Stomach (tissue), 9 donors: ENCODE measurements around the gene GNA15. TPM values are rescaled to one million over a fixed set of nuclear protein-coding genes. Genes with fewer than 3 reads are reported as not detected.

Experiments
- DNase-seq, 2 donors: peaks; one replicate each; pipeline versions ENCODE4 v3.0.0 to v3.0.0-alpha.2; 2013 to 2019
- H3K27ac ChIP-seq, 5 donors: fragments of 200-600 bp in 4 of 5; sonication (generic) in 4 of 5; one replicate each; pipeline ENCODE4 v1.5.1; 2013 to 2019; ENCODE audit warnings: mild to moderate bottlenecking in 1 of 5, moderate library complexity in 1 of 5
- H3K27me3 ChIP-seq, 3 donors: fragments of 200-600 bp; sonication (generic); one replicate each; pipeline ENCODE4 v1.5.1; 2017 to 2019; ENCODE audit warnings: mixed run types in 1 of 3
- H3K36me3 ChIP-seq, 4 donors: fragments of 200-600 bp; sonication (generic); 1 replicate in 3 of 4; 2 replicates in 1 of 4; pipeline ENCODE4 v1.5.1; 2016 to 2019
- H3K4me1 ChIP-seq, 4 donors: fragments of 200-600 bp; sonication (generic); one replicate each; pipeline ENCODE4 v1.5.1; 2016 to 2019
- H3K4me3 ChIP-seq, 4 donors: fragments of 200-600 bp; sonication (generic) in 3 of 4; one replicate each; pipeline ENCODE4 v1.5.1; 2016 to 2019; ENCODE audit warnings: mild to moderate bottlenecking in 1 of 4
- H3K9me3 ChIP-seq, 4 donors: fragments of 200-600 bp; sonication (generic); one replicate each; pipeline ENCODE4 v1.5.1; 2016 to 2019
- CTCF ChIP-seq, 7 experiments: fragments of 450-650 bp in 4 of 7; fragments of 200-600 bp in 3 of 7; sonication (generic) in 3 of 7; IDR thresholded peaks; one replicate each; pipeline ENCODE4 v1.5.1; 2016 to 2019; ENCODE audit warnings: antibody characterized with exemption in 7 of 7, control low read depth in 2 of 7, mild to moderate bottlenecking in 1 of 7
- EP300 ChIP-seq: sonication (generic); formaldehyde crosslinking; IDR thresholded peaks from one replicate; pipeline ENCODE4 v1.6.1; 2017; ENCODE audit warnings: antibody characterized with exemption
- POLR2A ChIP-seq, 4 donors: fragments of 450-650 bp; IDR thresholded peaks; one replicate each; pipeline ENCODE4 v1.6.1; 2016; ENCODE audit warnings: antibody characterized with exemption in 4 of 4, control low read depth in 2 of 4, mild to moderate bottlenecking in 1 of 4, moderate library complexity in 1 of 4
- POLR2AphosphoS5 ChIP-seq, 3 donors: sonication (generic); formaldehyde crosslinking; IDR thresholded peaks; one replicate each; pipeline ENCODE4 v1.6.1; 2016; ENCODE audit warnings: antibody characterized with exemption in 3 of 3
- WGBS, 5 donors: extraction: QIAGEN DNeasy Blood & Tissue Kit in 3 of 5; methylation state at CpG; one replicate each; pipeline versions ENCODE4 v1.1.5 to v1.1.7; 2013 to 2018; 5-methylcytosine and 5-hydroxymethylcytosine counted together
- intact Hi-C: fragments of 100-400 bp; cut with DNase I; formaldehyde crosslinking; loops from one replicate; pipeline ENCODE4 v1.15.1; 2023; ENCODE audit warnings: low total_unique reads
- polyA plus RNA-seq, 3 donors: library from polyadenylated mRNA; stranded (reverse); fragments of 200-250 nt; gene quantifications; one replicate each; pipeline ENCODE4 v1.2.3, GENCODE V29; 2013
- total RNA-seq, 5 donors: library from RNA; depleted of rRNA; stranded (reverse); fragments of >200 nt; gene quantifications; one replicate each; pipeline versions ENCODE4 v1.1.0 to v1.2.3, GENCODE V29; 2014 to 2016
- donor health status: healthy with polysubstance abuse.
- donor health status: Bipolar disorder and iron deficiency.
- donor health status: healthy.

Gene GNA15
- total and polyA plus RNA-seq, 8 donors: 0.45 to 15.1 (median 4.8) TPM; not detected in 2

GRCh38 chr19:3124630-3125029, 11.2 kb upstream of the GNA15 start:
- peaks cover 0 to 12% (median 0%) of the 10 kb centered on the region in 4 donors for H3K4me1 ChIP-seq
- no peaks in the 10 kb centered on the region for H3K27me3 ChIP-seq
- H3K9me3 ChIP-seq: no peaks in the 10 kb centered on the region
- intact Hi-C loops: no loop called here
- no peak for DNase-seq
- TF ChIP-seq CTCF (IDR thresholded peaks at IDR 0.05) (no peak), EP300 (no peak), POLR2A (IDR thresholded peaks at IDR 0.05) (no peak)
- 61 to 72% (median 71%) methylated on average over 16 of the region's 16 CpGs for WGBS, 5 donors
- H3K36me3 ChIP-seq: peaks cover 6 to 37% (median 34%) of the 10 kb centered on the region in 4 donors
- no peak overlapping the region for H3K27ac ChIP-seq
- no peak overlapping the region for H3K4me3 ChIP-seq

GRCh38 chr19:3125900-3126524, 9.8 kb upstream of the GNA15 start:
- peak; percentile 75 to 79 for DNase-seq
- intact Hi-C loops: no loop called here

GRCh38 chr19:3129112-3129511, 6.7 kb upstream of the GNA15 start:
- Histone ChIP-seq H3K9me3 (no peaks in the 10 kb centered on the region), H3K36me3 (no peaks in the 10 kb centered on the region), H3K27ac (no peak overlapping the region), H3K27me3 (no peaks in the 10 kb centered on the region), H3K4me1 (peaks cover 0 to 6% (median 2%) of the 10 kb centered on the region in 4 donors), H3K4me3 (no peak overlapping the region)
- no peak for TF ChIP-seq EP300
- no peak for TF ChIP-seq POLR2AphosphoS5 (IDR thresholded peaks at IDR 0.05)
- TF ChIP-seq POLR2A (IDR thresholded peaks at IDR 0.05): no peak
- peak in 4 of 7 experiments; percentile 18 to 42 (median 41) for TF ChIP-seq CTCF (IDR thresholded peaks at IDR 0.05)
- intact Hi-C loops: no loop called here
- peak in 1 of 2 donors; percentile 61 for DNase-seq
- 0 to 14% (median 11%) methylated on average over 1 of the region's 1 CpG for WGBS, 5 donors

More at GRCh38 chr19:3125900-3126524, 9.8 kb upstream of the GNA15 start:
- no peak overlapping the region for H3K27ac ChIP-seq
- H3K9me3 ChIP-seq: no peaks in the 10 kb centered on the region
- H3K4me1 ChIP-seq: peaks cover 0 to 12% (median 0%) of the 10 kb centered on the region in 4 donors
- no peak overlapping the region for H3K4me3 ChIP-seq
- peaks cover 2 to 23% (median 20%) of the 10 kb centered on the region in 4 donors for H3K36me3 ChIP-seq
- TF ChIP-seq POLR2AphosphoS5 (IDR thresholded peaks at IDR 0.05): no peak
- peak in 5 of 7 experiments; percentile 57 to 74 (median 68) for TF ChIP-seq CTCF (IDR thresholded peaks at IDR 0.05)
- H3K27me3 ChIP-seq: no peaks in the 10 kb centered on the region
- 12 to 27% (median 21%) methylated on average over 13 to 14 of the region's 14 CpGs for WGBS, 5 donors

- no peak overlapping the region for H3K27ac ChIP-seq
- intact Hi-C loops: no loop called here
- H3K9me3 ChIP-seq: no peaks in the 10 kb centered on the region
- H3K4me3 ChIP-seq: no peak overlapping the region
- TF ChIP-seq POLR2AphosphoS5 (IDR thresholded peaks at IDR 0.05): no peak
- no peak for TF ChIP-seq EP300
- no peak for TF ChIP-seq CTCF (IDR thresholded peaks at IDR 0.05)
- WGBS, 5 donors: 93 to 95% (median 95%) methylated on average over 24 of the region's 24 CpGs
- no peaks in the 10 kb centered on the region for H3K36me3 ChIP-seq
- H3K4me1 ChIP-seq: peaks cover 0 to 7% (median 2%) of the 10 kb centered on the region in 4 donors
- H3K27me3 ChIP-seq: peaks cover 0 to 14% (median 0%) of the 10 kb centered on the region in 3 donors
- DNase-seq: no peak
Observed at GRCh38 chr19:3131168-3131567, 4.7 kb upstream of the GNA15 start.
